SJSA1 (cell line): ENCODE results near the gene KCNB1. TPM values are rescaled to one million over a fixed set of nuclear protein-coding genes. Genes with fewer than 3 reads are reported as not detected.

Experiments
- DNase-seq, 2 experiments: peaks; one replicate each; pipeline ENCODE4 v3.0.0-alpha.2; 2015 to 2020; ENCODE audit warnings: low spot score in 2 of 2, low read depth in 1 of 2
- H3K27ac ChIP-seq: fragments of 250-450 bp; sonication (Bioruptor Pico); 2 replicates; pipeline ENCODE4 v1.5.1; 2020; ENCODE audit warnings: mild to moderate bottlenecking, moderate library complexity
- H3K27me3 ChIP-seq: fragments of 250-450 bp; sonication (Bioruptor Pico); replicated peaks from 2 replicates; pipeline ENCODE4 v1.5.1; 2020; ENCODE audit warnings: mild to moderate bottlenecking, moderate library complexity
- H3K36me3 ChIP-seq: fragments of 250-450 bp; sonication (Bioruptor Pico); 2 replicates; pipeline ENCODE4 v1.5.1; 2020; ENCODE audit warnings: mild to moderate bottlenecking
- H3K4me1 ChIP-seq: fragments of 250-450 bp; sonication (Bioruptor Pico); replicated peaks from 2 replicates; pipeline ENCODE4 v1.6.1; 2021; ENCODE audit warnings: mild to moderate bottlenecking
- H3K4me3 ChIP-seq: fragments of 250-450 bp; sonication (Bioruptor Pico); 2 replicates; pipeline ENCODE4 v1.5.1; 2020; ENCODE audit warnings: mild to moderate bottlenecking
- H3K9me3 ChIP-seq: fragments of 250-450 bp; sonication (Bioruptor Pico); replicated peaks from 2 replicates; pipeline ENCODE4 v1.5.1; 2020; ENCODE audit warnings: mild to moderate bottlenecking
- total RNA-seq: library from RNA; depleted of rRNA; stranded (reverse); fragments of >200 nt; shearing (Covaris generic); gene quantifications from 2 replicates; pipeline ENCODE4 v1.2.3, GENCODE V29; 2014

The KCNB1 gene
- total RNA-seq, 1 experiment from 2014 or later = 0.05 TPM

DNA sequence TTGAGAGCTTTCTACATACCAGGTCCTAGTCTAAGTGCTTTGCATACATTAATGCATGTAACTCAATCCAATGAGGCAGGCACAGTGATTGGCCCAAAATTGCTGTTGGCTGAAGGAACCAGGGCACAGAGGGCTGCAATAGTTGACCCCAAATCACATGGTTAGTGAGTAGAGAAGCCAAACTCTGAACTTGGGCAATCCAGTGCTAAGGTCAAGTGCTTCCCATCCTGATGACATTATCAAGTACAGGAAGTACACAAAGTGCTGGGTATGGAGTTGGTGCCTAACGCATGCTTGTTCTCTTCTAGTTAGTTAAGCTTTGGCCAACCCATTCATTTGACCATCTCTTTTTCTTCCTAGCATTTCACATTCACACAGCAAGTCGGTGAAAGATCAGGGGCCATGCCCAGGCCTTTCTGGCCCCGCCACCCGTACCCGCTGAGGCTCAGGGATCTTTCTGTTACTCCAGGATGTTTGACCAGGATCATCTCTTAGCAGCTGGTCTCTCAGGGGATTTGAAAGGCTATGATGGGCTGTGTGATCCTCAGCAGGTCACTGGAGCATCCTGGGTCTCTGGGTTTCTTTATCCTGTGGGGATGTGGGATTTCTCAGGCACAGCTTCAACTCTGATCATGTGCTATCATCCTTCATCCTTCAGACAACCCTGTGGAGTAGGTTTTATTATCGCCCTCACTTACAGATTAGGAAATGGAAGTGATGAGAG, 7.0 kb downstream of the KCNB1 start:
- no peak overlapping the region for H3K4me3 ChIP-seq
- H3K27ac ChIP-seq = no peak overlapping the region
- no peaks in the 10 kb centered on the region for H3K4me1 ChIP-seq
- DNase-seq = no peak
- no peaks in the 10 kb centered on the region for H3K9me3 ChIP-seq
- no peaks in the 10 kb centered on the region for H3K27me3 ChIP-seq
- H3K36me3 ChIP-seq = no peaks in the 10 kb centered on the region

- Histone ChIP-seq H3K4me1 (no peaks in the 10 kb centered on the region), H3K4me3 (no peak overlapping the region), H3K9me3 (no peaks in the 10 kb centered on the region), H3K36me3 (no peaks in the 10 kb centered on the region), H3K27me3 (no peaks in the 10 kb centered on the region), H3K27ac (no peak overlapping the region)
- no peak for DNase-seq
These were observed 11.1 kb downstream of the KCNB1 start for GRCh38 chr20:49471397-49471796.

DNA sequence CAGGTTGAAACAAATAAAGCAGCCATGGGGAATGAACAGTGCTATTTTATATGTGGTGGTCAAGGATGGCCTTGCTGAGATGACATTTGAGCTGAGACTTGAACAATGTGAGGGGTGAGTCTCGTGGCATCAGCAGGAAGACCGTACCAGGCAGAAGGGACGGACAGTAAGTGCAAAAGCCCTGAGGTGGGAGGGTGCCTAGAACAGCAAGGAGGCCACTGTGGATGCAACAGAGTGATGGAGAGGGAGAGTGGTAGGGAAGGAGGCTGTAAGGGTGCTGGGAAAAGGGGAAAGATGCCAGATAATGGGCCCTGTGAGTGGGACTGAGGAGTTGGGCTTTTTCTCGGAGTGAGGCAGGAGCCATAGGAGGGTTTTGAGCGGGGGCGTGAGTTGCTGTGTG, 11.5 kb downstream of the KCNB1 start:
- H3K27ac ChIP-seq = no peak overlapping the region
- no peaks in the 10 kb centered on the region for H3K27me3 ChIP-seq
- no peaks in the 10 kb centered on the region for H3K4me1 ChIP-seq
- no peak for DNase-seq
- H3K9me3 ChIP-seq = no peaks in the 10 kb centered on the region
- H3K4me3 ChIP-seq = no peak overlapping the region
- no peaks in the 10 kb centered on the region for H3K36me3 ChIP-seq

DNA sequence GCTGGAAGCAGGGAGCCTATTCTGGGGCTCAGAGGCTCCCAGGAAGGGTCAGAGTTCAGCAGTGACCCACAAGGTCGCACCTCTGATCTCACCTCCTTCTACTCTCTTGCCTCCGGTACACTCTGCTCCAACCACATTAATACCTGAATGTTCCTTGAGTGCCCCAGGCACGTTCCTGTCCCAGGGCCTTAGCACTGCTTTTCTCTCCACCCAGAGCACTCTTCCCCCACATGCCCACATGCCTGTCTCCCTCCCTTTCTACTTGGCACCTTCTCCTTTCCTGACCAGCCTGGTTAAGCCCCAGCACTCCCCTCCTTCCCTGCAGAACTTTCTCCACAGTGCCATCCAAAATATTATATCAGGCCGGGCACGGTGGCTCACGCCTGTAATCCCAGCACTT, 13.4 kb downstream of the KCNB1 start:
- no peaks in the 10 kb centered on the region for H3K9me3 ChIP-seq
- H3K27me3 ChIP-seq = no peaks in the 10 kb centered on the region
- no peaks in the 10 kb centered on the region for H3K4me1 ChIP-seq
- no peak overlapping the region for H3K27ac ChIP-seq
- no peaks in the 10 kb centered on the region for H3K36me3 ChIP-seq
- no peak overlapping the region for H3K4me3 ChIP-seq
- no peak for DNase-seq

GRCh38 chr20:49468412-49468811, 14.1 kb downstream of the KCNB1 start:
- no peak overlapping the region for H3K27ac ChIP-seq
- H3K9me3 ChIP-seq = no peaks in the 10 kb centered on the region
- H3K36me3 ChIP-seq = no peaks in the 10 kb centered on the region
- no peaks in the 10 kb centered on the region for H3K27me3 ChIP-seq
- no peaks in the 10 kb centered on the region for H3K4me1 ChIP-seq
- DNase-seq = no peak
- H3K4me3 ChIP-seq = no peak overlapping the region

- no peak overlapping the region for H3K27ac ChIP-seq
- no peaks in the 10 kb centered on the region for H3K27me3 ChIP-seq
- no peaks in the 10 kb centered on the region for H3K36me3 ChIP-seq
- no peaks in the 10 kb centered on the region for H3K4me1 ChIP-seq
- no peak for DNase-seq
- no peak overlapping the region for H3K4me3 ChIP-seq
- no peaks in the 10 kb centered on the region for H3K9me3 ChIP-seq
These were observed 16.2 kb downstream of the KCNB1 start for GRCh38 chr20:49466114-49466912.

GRCh38 chr20:49464556-49464955, 17.9 kb downstream of the KCNB1 start:
- Histone ChIP-seq H3K36me3 (no peaks in the 10 kb centered on the region), H3K4me1 (no peaks in the 10 kb centered on the region), H3K9me3 (no peaks in the 10 kb centered on the region), H3K27me3 (no peaks in the 10 kb centered on the region), H3K4me3 (no peak overlapping the region), H3K27ac (no peak overlapping the region)
- no peak for DNase-seq

DNA sequence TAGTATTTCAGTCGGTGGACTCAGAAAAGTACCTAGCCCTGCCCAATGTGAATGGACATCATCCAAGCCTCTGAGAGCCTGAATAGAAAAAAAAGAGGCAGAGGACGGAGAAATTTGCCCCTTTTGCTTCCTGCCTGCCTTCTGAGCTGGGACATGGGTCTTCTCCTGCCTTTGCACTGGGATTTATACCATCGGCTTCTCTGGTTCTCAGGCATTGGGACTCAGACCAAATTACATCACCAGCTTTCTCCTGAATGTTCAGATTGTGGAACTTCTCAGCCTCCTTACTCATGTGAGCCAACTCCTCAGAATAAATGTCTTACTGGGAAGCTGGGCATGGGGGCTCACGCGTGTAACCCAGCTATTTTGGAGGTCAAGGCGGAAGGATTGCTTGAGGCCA, 19.8 kb downstream of the KCNB1 start:
- H3K27ac ChIP-seq = no peak overlapping the region
- no peaks in the 10 kb centered on the region for H3K36me3 ChIP-seq
- DNase-seq = no peak
- no peaks in the 10 kb centered on the region for H3K9me3 ChIP-seq
- no peaks in the 10 kb centered on the region for H3K27me3 ChIP-seq
- no peak overlapping the region for H3K4me3 ChIP-seq
- no peaks in the 10 kb centered on the region for H3K4me1 ChIP-seq

GRCh38 chr20:49461894-49462620, 20.4 kb downstream of the KCNB1 start:
- no peaks in the 10 kb centered on the region for H3K36me3 ChIP-seq
- no peaks in the 10 kb centered on the region for H3K27me3 ChIP-seq
- H3K27ac ChIP-seq = no peak overlapping the region
- no peak for DNase-seq
- H3K4me3 ChIP-seq = no peak overlapping the region
- H3K9me3 ChIP-seq = no peaks in the 10 kb centered on the region
- H3K4me1 ChIP-seq = no peaks in the 10 kb centered on the region

DNA sequence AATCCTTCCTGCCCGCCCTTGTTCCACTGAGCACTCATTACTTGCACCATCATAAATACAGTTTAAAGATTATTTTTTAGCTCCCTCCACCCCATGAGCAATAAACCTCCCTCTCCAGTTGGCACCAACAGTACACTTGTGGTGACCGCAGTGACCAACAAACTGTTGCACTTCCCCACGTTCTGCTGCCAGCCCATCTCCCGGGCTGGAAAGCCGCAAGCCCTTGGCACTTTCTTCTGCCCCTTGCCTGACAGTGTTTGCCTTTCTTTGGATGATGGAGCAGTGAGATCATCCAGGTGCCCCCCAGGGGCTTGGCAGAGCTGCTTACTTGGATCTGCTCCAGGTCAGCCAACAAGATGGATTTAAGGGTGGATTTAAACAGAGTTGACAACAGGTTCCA, 21.6 kb downstream of the KCNB1 start:
- DNase-seq = no peak
- Histone ChIP-seq H3K9me3 (no peaks in the 10 kb centered on the region), H3K27ac (no peak overlapping the region), H3K4me1 (no peaks in the 10 kb centered on the region), H3K27me3 (no peaks in the 10 kb centered on the region), H3K4me3 (no peak overlapping the region), H3K36me3 (no peaks in the 10 kb centered on the region)

DNA sequence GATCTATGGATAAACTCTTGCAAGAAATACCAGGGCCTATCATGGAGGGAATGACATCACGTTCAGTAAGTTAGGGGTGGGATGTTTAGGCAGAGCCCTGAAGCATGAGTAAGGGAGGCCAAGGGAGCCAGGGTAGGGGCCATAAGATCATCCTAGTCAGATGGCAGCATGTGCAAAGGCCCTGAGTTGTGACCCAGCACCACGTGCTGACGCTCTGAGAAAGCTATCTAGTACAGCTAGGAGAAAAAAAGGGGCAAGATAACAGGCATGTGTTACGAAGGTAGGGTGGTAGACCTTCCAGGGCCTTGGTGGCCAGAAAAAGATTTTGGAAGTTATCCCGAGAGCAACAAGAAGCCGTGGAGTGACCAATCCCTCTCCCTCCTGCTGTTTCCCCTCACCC, 22.3 kb downstream of the KCNB1 start:
- DNase-seq = no peak
- no peak overlapping the region for H3K4me3 ChIP-seq
- H3K4me1 ChIP-seq = no peaks in the 10 kb centered on the region
- H3K36me3 ChIP-seq = no peaks in the 10 kb centered on the region
- H3K27me3 ChIP-seq = no peaks in the 10 kb centered on the region
- H3K9me3 ChIP-seq = no peaks in the 10 kb centered on the region
- H3K27ac ChIP-seq = no peak overlapping the region

DNA sequence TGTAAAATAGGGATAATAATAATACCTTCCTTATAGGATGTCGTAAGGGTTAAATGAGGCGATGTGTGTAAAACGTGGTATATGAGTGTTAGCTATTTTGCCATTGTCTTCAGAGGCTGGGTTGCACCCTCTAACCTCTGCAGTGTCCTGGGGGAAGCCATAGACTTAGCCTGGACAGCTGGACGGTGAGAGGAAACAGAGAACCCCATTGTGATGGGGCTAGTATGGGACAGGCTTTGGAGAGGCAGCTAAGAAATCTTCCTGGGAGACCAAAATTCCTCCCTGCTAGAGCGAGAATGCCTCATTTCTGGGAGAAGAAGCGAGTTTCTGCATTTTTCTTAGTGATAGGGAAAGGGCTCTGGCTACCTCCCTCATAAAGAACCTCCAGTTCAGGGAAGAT, 22.8 kb downstream of the KCNB1 start:
- DNase-seq = no peak
- H3K27ac ChIP-seq = no peak overlapping the region
- no peaks in the 10 kb centered on the region for H3K36me3 ChIP-seq
- no peak overlapping the region for H3K4me3 ChIP-seq
- no peaks in the 10 kb centered on the region for H3K27me3 ChIP-seq
- no peaks in the 10 kb centered on the region for H3K9me3 ChIP-seq
- no peaks in the 10 kb centered on the region for H3K4me1 ChIP-seq

DNA sequence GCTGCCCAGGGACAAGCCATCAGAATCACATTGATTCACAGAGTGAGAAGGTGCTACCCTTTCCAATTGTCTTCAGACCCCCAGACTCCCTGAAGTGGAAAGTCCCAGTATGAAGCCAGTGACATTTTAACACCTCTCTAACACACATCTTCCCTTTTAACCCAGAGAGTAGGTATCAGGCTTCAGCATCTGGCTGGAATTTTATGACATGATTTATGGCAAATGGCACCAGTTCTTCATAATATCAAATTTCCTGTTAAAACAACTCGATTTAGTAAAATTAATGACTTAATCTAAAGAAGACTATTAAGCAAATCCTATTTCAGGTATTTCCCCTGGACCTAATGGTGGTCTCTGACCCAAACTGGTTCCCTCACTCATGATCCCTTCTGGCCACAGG, 25.0 kb downstream of the KCNB1 start:
- no peak for DNase-seq
- H3K9me3 ChIP-seq = no peaks in the 10 kb centered on the region
- no peak overlapping the region for H3K27ac ChIP-seq
- no peaks in the 10 kb centered on the region for H3K36me3 ChIP-seq
- H3K4me3 ChIP-seq = no peak overlapping the region
- H3K27me3 ChIP-seq = no peaks in the 10 kb centered on the region
- H3K4me1 ChIP-seq = no peaks in the 10 kb centered on the region

GRCh38 chr20:49456646-49457045, 25.8 kb downstream of the KCNB1 start:
- no peaks in the 10 kb centered on the region for H3K4me1 ChIP-seq
- H3K27me3 ChIP-seq = no peaks in the 10 kb centered on the region
- no peaks in the 10 kb centered on the region for H3K9me3 ChIP-seq
- H3K4me3 ChIP-seq = no peak overlapping the region
- no peak for DNase-seq
- H3K27ac ChIP-seq = no peak overlapping the region
- H3K36me3 ChIP-seq = no peaks in the 10 kb centered on the region
